Measurements from ENCODE around the gene C10orf90. TPM values are rescaled to one million over a fixed set of nuclear protein-coding genes. Genes with fewer than 3 reads are reported as not detected.

The C10orf90 gene
- total and polyA plus RNA-seq, 2 donors (not counting 3 experiments of a cell fraction or from before 2014, with no cell fraction given), result not detected

GRCh38 chr10:126438407-126438783 lies 232.1 kb downstream of the C10orf90 start:
- no peak for FAIRE-seq
- no peaks in the 10 kb centered on the region for H3K36me3 ChIP-seq (ENCODE audit: control insufficient read depth in 2 of 2, extremely low read depth in 1 of 2, insufficient read depth in 2 of 2, low read length in 2 of 2)
- intact Hi-C loops (cut with micrococcal nuclease), result no loop called here
- dilution Hi-C loops (cut with MboI; ENCODE audit: extremely low pct_ligation_motif_present, low sequenced_read_pairs), result no loop called here
- no peaks in the 10 kb centered on the region for H3K4me1 ChIP-seq (ENCODE audit: control insufficient read depth, extremely low read depth, insufficient read depth, low read length)
- H3K9me3 ChIP-seq (replicated peaks; ENCODE audit: control insufficient read depth, insufficient read depth, low read length), result no peaks in the 10 kb centered on the region
- no peak overlapping the region for H2AFZ ChIP-seq (ENCODE audit: low read depth, low read length)
- no peaks in the 10 kb centered on the region for H3K27me3 ChIP-seq (ENCODE audit: control insufficient read depth in 2 of 2, insufficient read depth in 2 of 2, low read length in 2 of 2)
- H3K4me2 ChIP-seq (ENCODE audit: insufficient read depth, low read length), result no peak overlapping the region
- no peak overlapping the region for H3K27ac ChIP-seq (ENCODE audit: insufficient read depth, low read depth, low read length)
- H3K9ac ChIP-seq (replicated peaks; ENCODE audit: extremely low read depth, insufficient read depth, low read length), result no peak overlapping the region
- CTCF ChIA-PET, result no interaction called here
- H4K20me1 ChIP-seq (replicated peaks; ENCODE audit: control insufficient read depth, extremely low read depth, insufficient read depth, low read length), result no peaks in the 10 kb centered on the region
- BruUV-seq (replicated peaks), result no TSS peak
- no peak overlapping the region for H3K4me3 ChIP-seq (replicated peaks in 1 of 3; ENCODE audit: insufficient read depth in 1 of 3, low read depth in 1 of 3, low read length in 3 of 3)
- H3K79me2 ChIP-seq (ENCODE audit: control insufficient read depth, insufficient read depth, low read length), result no peaks in the 10 kb centered on the region
- H3K9me1 ChIP-seq (replicated peaks; ENCODE audit: control insufficient read depth, extremely low read depth, insufficient read depth, low read length), result no peaks in the 10 kb centered on the region
- no peak for TF ChIP-seq CTCF (IDR thresholded peaks at IDR 0.05; ENCODE audit: extremely low read depth in 1 of 2, insufficient read depth in 1 of 2, low read depth in 1 of 2, low read length in 2 of 2)
- no peak for TF ChIP-seq MYC (IDR thresholded peaks at IDR 0.05; ENCODE audit: low read depth, low read length)
- no peak for TF ChIP-seq MAX (IDR thresholded peaks at IDR 0.05; ENCODE audit: insufficient read depth, insufficient read length)
- no peak for TF ChIP-seq EZH2 (IDR thresholded peaks at IDR 0.05; ENCODE audit: borderline replicate concordance, low read depth, low read length, severe bottlenecking)
- TF ChIP-seq POLR2AphosphoS5 (IDR thresholded peaks at IDR 0.05; ENCODE audit: insufficient read depth, low read depth, low read length), result no peak
- no peak for TF ChIP-seq POLR2A (IDR thresholded peaks at IDR 0.05; ENCODE audit: low read depth, low read length)
- TF ChIP-seq JUN (IDR thresholded peaks at IDR 0.05; ENCODE audit: borderline replicate concordance, insufficient read depth, insufficient read length, low read depth), result no peak
- no peak for TF ChIP-seq FOS (IDR thresholded peaks at IDR 0.05; ENCODE audit: borderline replicate concordance, insufficient read depth, low read length)
- no peak for TF ChIP-seq GATA2 (IDR thresholded peaks at IDR 0.05; ENCODE audit: insufficient read depth, insufficient read length, low read depth, low read length)
- POLR2A ChIA-PET, result no interaction called here
- DNase-seq (ENCODE audit: low read depth, low spot score), result no peak
